Activated CD4-positive, alpha-beta memory T cell treated with anti-CD3 and anti-CD28 coated beads for 36 hours (primary cell): ENCODE measurements around the gene TMEM217. TPM values are rescaled to one million over a fixed set of nuclear protein-coding genes. Genes with fewer than 3 reads are reported as not detected.

ENCODE experiments used
- CTCF ChIA-PET: fragments of 350-600 bp; sonication (Branson Sonifier 250); formaldehyde crosslinking; loops from one replicate; lab custom pipeline; 2021; ENCODE audit warnings: antibody characterized with exemption, inconsistent platforms; lab: Charles Lee
- POLR2A ChIA-PET: fragments of 350-600 bp; sonication (Branson Sonifier 250); formaldehyde crosslinking; loops from one replicate; lab custom pipeline; 2021; ENCODE audit warnings: antibody characterized with exemption; lab: Charles Lee
- DNase-seq: peaks from one replicate; pipeline ENCODE4 v3.0.0-alpha.2; 2020
- H3K27ac Mint-ChIP-seq: one replicate; pipeline ENCODE4 v1.8.0; 2021; ENCODE audit warnings: mixed read lengths
- H3K27me3 Mint-ChIP-seq: one replicate; pipeline ENCODE4 v1.8.0; 2021; ENCODE audit warnings: mixed read lengths
- H3K36me3 Mint-ChIP-seq: one replicate; pipeline ENCODE4 v1.8.0; 2021; ENCODE audit warnings: mixed read lengths
- H3K4me1 Mint-ChIP-seq: one replicate; pipeline ENCODE4 v1.8.0; 2021; ENCODE audit warnings: low read depth, mixed read lengths
- H3K4me3 Mint-ChIP-seq: one replicate; pipeline ENCODE4 v1.8.0; 2021; ENCODE audit warnings: mild to moderate bottlenecking, mixed read lengths
- H3K9me3 Mint-ChIP-seq: one replicate; pipeline ENCODE4 v1.8.0; 2021; ENCODE audit warnings: mixed read lengths
- intact Hi-C: fragments of 100-400 bp; cut with micrococcal nuclease; formaldehyde crosslinking; loops from one replicate; pipeline ENCODE4 v1.15.1; 2023
- total RNA-seq, 2 experiments: library from RNA; stranded (reverse); gene quantifications; one replicate each; pipeline ENCODE4 v1.2.3, GENCODE V29; 2021

TMEM217 gene
- total RNA-seq, 2 experiments from 2014 or later: 2.2 to 3.3 TPM

DNA sequence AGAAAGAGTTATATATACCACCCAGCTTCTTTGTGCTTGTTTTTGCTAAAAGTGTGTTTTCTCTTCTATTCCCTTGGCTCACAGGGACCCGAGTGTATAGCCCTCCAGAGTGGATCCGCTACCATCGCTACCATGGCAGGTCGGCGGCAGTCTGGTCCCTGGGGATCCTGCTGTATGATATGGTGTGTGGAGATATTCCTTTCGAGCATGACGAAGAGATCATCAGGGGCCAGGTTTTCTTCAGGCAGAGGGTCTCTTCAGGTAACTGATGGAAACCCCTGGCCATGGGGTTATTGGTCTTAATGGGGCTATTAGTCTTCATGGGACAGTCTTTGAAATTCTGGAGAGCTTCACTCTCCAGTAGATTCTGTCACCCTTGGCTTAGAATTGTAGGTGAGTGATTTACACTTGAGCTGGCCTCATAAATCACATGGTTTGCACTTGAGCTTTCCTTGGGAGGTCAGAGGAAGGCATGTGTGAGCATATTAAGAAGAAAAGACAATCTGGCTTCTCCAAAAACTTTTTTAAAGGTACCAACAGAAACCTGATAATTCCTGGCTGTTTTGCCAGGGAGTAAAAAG is 84.9 kb downstream of the TMEM217 start:
- Mint-ChIP-seq H3K4me3 (peak overlapping the region; percentile 87), H3K4me1 (peaks cover 62% of the 10 kb centered on the region), H3K9me3 (no peaks in the 10 kb centered on the region), H3K36me3 (peaks cover 60% of the 10 kb centered on the region), H3K27ac (peak overlapping the region; percentile 95), H3K27me3 (no peaks in the 10 kb centered on the region)
- intact Hi-C loops: loop anchor here (1.0 to 10.0 kb wide), 9 partner anchors 10 to 578 kb away; partner anchors contain the start of genes C6orf89 and SRSF3
- no peak for DNase-seq
- POLR2A ChIA-PET: interaction anchor here (0.6 to 9.0 kb wide), 20 partner anchors 9 to 152 kb away, joined by 3 to 166 read pairs (median 8); no protein-coding TSS in a partner anchor
- CTCF ChIA-PET: interaction anchor here (0.9 to 16.6 kb wide), 24 partner anchors 10 to 407 kb away, joined by 3 to 560 read pairs (median 7); partner anchors contain the start of gene C6orf89

GRCh38 chr6:37171970-37172812 is 85.8 kb downstream of the TMEM217 start:
- ChIA-PET POLR2A (interaction anchor here (0.6 to 9.0 kb wide), 15 partner anchors 11 to 151 kb away, joined by 3 to 166 read pairs (median 10); no protein-coding TSS in a partner anchor), CTCF (interaction anchor here (0.7 to 16.6 kb wide), 30 partner anchors 10 to 417 kb away, joined by 3 to 560 read pairs (median 6); partner anchors contain the start of gene C6orf89)
- peaks cover 56% of the 10 kb centered on the region for H3K4me1 Mint-ChIP-seq
- H3K4me3 Mint-ChIP-seq: peak overlapping the region; percentile 87
- no peaks in the 10 kb centered on the region for H3K9me3 Mint-ChIP-seq
- peaks cover 59% of the 10 kb centered on the region for H3K36me3 Mint-ChIP-seq
- peak overlapping the region; percentile 95 for H3K27ac Mint-ChIP-seq
- intact Hi-C loops: loop anchor here (1.0 to 10.0 kb wide), 7 partner anchors 36 to 577 kb away; partner anchors contain the start of genes C6orf89 and SRSF3
- H3K27me3 Mint-ChIP-seq: no peaks in the 10 kb centered on the region
- DNase-seq: peak; percentile 95

DNA sequence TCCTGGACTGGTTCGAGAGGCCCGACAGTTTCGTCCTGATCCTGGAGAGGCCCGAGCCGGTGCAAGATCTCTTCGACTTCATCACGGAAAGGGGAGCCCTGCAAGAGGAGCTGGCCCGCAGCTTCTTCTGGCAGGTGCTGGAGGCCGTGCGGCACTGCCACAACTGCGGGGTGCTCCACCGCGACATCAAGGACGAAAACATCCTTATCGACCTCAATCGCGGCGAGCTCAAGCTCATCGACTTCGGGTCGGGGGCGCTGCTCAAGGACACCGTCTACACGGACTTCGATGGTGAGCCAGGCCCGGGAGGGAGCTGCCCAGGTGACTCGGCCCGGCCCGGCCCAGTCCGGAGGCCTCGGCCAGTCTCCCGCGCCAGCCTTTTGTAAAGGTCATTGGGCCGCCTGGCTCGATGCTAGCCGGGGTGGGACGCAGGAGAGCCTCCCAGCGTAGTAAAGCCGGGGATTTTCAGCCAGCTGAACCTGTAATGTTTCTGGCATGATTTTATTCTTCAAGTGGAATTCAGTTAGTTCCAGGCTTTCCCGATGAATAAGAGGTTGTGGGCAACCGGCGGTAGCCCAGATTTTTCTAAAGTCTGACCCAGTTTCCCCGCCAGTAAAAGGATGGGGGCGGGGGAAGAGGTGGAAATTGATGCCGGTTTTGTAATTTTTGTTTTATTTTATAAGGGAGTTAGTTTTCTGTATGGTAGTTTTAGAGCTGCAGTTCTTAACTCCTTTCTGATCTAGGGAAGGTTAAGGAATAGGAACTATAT is 86.6 kb downstream of the TMEM217 start:
- DNase-seq: peak; percentile 48
- Mint-ChIP-seq H3K36me3 (peaks cover 54% of the 10 kb centered on the region), H3K27ac (peak overlapping the region; percentile 95), H3K9me3 (no peaks in the 10 kb centered on the region), H3K4me1 (peaks cover 49% of the 10 kb centered on the region), H3K4me3 (peak overlapping the region; percentile 87), H3K27me3 (no peaks in the 10 kb centered on the region)
- intact Hi-C loops: loop anchor here (10.0 kb wide), 1 partner anchor 577 kb away; the partner anchor contains the start of gene SRSF3
- POLR2A ChIA-PET: interaction anchor here (0.7 to 9.0 kb wide), 22 partner anchors 10 to 576 kb away, joined by 3 to 166 read pairs (median 5); partner anchors contain the start of genes TBC1D22B and TMEM217
- CTCF ChIA-PET: interaction anchor here (0.7 to 16.6 kb wide), 27 partner anchors 11 to 416 kb away, joined by 3 to 560 read pairs (median 6); partner anchors contain the start of gene MTCH1

DNA sequence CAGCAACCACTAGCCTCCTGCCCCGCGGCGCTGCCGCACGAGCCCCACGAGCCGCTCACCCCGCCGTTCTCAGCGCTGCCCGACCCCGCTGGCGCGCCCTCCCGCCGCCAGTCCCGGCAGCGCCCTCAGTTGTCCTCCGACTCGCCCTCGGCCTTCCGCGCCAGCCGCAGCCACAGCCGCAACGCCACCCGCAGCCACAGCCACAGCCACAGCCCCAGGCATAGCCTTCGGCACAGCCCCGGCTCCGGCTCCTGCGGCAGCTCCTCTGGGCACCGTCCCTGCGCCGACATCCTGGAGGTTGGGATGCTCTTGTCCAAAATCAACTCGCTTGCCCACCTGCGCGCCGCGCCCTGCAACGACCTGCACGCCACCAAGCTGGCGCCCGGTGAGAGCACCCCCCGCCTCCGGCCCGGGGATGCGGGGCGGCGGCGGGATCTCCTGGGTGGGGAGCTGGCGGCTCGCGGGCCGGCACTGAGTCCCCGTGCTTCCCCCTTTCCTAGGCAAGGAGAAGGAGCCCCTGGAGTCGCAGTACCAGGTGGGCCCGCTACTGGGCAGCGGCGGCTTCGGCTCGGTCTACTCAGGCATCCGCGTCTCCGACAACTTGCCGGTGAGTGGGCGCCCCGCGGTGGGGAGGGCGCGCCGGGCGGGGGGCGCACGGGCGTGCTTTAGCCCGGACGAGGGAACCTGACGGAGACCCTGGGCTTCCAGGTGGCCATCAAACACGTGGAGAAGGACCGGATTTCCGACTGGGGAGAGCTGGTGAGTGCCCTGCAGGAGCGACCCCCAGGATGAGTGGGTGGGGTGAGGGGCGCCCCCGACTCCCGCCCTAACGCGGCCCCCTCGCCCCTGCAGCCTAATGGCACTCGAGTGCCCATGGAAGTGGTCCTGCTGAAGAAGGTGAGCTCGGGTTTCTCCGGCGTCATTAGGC is 87.4 kb downstream of the TMEM217 start:
- DNase-seq: peak; percentile 62
- Mint-ChIP-seq H3K27ac (peak overlapping the region; percentile 95), H3K4me3 (peak overlapping the region; percentile 87), H3K27me3 (no peaks in the 10 kb centered on the region), H3K9me3 (no peaks in the 10 kb centered on the region), H3K4me1 (peaks cover 41% of the 10 kb centered on the region), H3K36me3 (peaks cover 47% of the 10 kb centered on the region)
- ChIA-PET POLR2A (interaction anchor here (0.7 to 9.0 kb wide), 22 partner anchors 9 to 575 kb away, joined by 3 to 166 read pairs (median 5); partner anchors contain the start of genes MTCH1, TBC1D22B and TMEM217), CTCF (interaction anchor here (1.0 to 16.6 kb wide), 17 partner anchors 12 to 295 kb away, joined by 3 to 560 read pairs (median 11); partner anchors contain the start of genes MTCH1 and TBC1D22B)
- intact Hi-C loops: loop anchor here (1.0 to 10.0 kb wide), 2 partner anchors 15 to 576 kb away; partner anchors contain the start of gene SRSF3

DNA sequence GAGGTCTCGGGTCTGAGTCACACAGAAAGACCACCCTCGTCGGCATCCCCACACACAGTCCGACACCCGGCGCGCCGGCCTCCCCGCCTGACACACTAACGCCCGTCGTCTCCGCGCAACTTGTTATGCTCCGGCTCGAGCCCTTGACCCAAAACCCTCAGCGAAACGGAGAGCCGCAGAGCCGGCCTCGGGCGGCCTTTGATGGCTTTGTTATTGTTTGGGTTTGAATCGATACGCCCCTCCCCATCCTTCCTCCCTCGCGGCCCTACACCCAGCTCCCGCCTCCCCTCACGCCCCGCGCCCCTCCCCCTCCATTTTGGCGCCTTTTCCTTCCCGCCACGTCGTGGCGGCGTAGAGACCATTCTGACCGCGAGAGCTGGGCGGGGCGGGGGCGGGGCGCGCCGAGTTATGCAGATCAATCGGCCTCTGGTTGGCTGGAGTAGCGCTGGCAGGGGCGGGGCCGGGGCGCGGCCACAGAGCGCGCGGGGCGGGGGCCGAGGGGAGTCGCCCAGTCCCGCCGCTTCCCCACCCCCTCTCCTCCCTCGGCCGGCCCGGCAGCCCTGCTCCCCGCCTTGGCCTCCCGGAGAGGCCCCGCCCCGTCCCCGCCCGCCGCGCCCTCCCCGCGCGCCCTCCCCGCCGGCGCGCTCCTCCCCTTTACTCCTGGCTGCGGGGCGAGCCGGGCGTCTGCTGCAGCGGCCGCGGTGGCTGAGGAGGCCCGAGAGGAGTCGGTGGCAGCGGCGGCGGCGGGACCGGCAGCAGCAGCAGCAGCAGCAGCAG is 88.3 kb downstream of the TMEM217 start, which contains the start of gene PIM1:
Gene PIM1 (plus strand): TSS at position 657 of the 777 bp plus-strand sequence. CDS start 424 bp downstream, outside the sequence.
- peaks cover 32% of the 10 kb centered on the region for H3K4me1 Mint-ChIP-seq
- peaks cover 39% of the 10 kb centered on the region for H3K36me3 Mint-ChIP-seq
- intact Hi-C loops: loop anchor here (1.0 to 10.0 kb wide), 5 partner anchors 14 to 575 kb away; partner anchors contain the start of gene SRSF3
- peak within 1 kb of the TSS; percentile 90 for H3K4me3 Mint-ChIP-seq
- no peaks in the 10 kb centered on the region for H3K9me3 Mint-ChIP-seq
- peak within 1 kb of the TSS; percentile 97 for H3K27ac Mint-ChIP-seq
- H3K27me3 Mint-ChIP-seq: no peaks in the 10 kb centered on the region
- ChIA-PET CTCF (interaction anchor here (1.1 to 16.6 kb wide), 8 partner anchors 12 to 144 kb away, joined by 3 to 560 read pairs (median 24); partner anchors contain the start of gene TBC1D22B), POLR2A (interaction anchor here (0.8 to 9.0 kb wide), 13 partner anchors 9 to 184 kb away, joined by 3 to 166 read pairs (median 5); partner anchors contain the start of gene MTCH1)
- DNase-seq: peak; percentile 100

- POLR2A ChIA-PET: interaction anchor here (0.8 to 9.0 kb wide), 8 partner anchors 8 to 139 kb away, joined by 3 to 166 read pairs (median 4); no protein-coding TSS in a partner anchor
- no peaks in the 10 kb centered on the region for H3K9me3 Mint-ChIP-seq
- intact Hi-C loops: loop anchor here (1.0 kb wide), 3 partner anchors 32 to 91 kb away; no protein-coding TSS in a partner anchor
- H3K27me3 Mint-ChIP-seq: no peaks in the 10 kb centered on the region
- H3K27ac Mint-ChIP-seq: peak overlapping the region; percentile 97
- peaks cover 31% of the 10 kb centered on the region for H3K36me3 Mint-ChIP-seq
- peaks cover 25% of the 10 kb centered on the region for H3K4me1 Mint-ChIP-seq
- CTCF ChIA-PET: interaction anchor here (1.1 to 16.6 kb wide), 6 partner anchors 12 to 143 kb away, joined by 3 to 560 read pairs (median 20); partner anchors contain the start of gene TBC1D22B
- DNase-seq: peak; percentile 76
- H3K4me3 Mint-ChIP-seq: peak overlapping the region; percentile 90
Observed at GRCh38 chr6:37168811-37169495, 89.0 kb downstream of the TMEM217 start.

GRCh38 chr6:37168163-37168758 is 89.7 kb downstream of the TMEM217 start:
- peak overlapping the region; percentile 97 for H3K27ac Mint-ChIP-seq
- intact Hi-C loops: no loop called here
- peaks cover 24% of the 10 kb centered on the region for H3K36me3 Mint-ChIP-seq
- H3K4me1 Mint-ChIP-seq: peaks cover 18% of the 10 kb centered on the region
- DNase-seq: no peak
- CTCF ChIA-PET: interaction anchor here (0.8 to 16.6 kb wide), 5 partner anchors 11 to 143 kb away, joined by 3 to 560 read pairs (median 9); no protein-coding TSS in a partner anchor
- H3K27me3 Mint-ChIP-seq: no peaks in the 10 kb centered on the region
- no peaks in the 10 kb centered on the region for H3K9me3 Mint-ChIP-seq
- peak overlapping the region; percentile 90 for H3K4me3 Mint-ChIP-seq
- POLR2A ChIA-PET: interaction anchor here (1.0 kb wide), 1 partner anchor 66 kb away, joined by 3 read pairs; no protein-coding TSS in a partner anchor

DNA sequence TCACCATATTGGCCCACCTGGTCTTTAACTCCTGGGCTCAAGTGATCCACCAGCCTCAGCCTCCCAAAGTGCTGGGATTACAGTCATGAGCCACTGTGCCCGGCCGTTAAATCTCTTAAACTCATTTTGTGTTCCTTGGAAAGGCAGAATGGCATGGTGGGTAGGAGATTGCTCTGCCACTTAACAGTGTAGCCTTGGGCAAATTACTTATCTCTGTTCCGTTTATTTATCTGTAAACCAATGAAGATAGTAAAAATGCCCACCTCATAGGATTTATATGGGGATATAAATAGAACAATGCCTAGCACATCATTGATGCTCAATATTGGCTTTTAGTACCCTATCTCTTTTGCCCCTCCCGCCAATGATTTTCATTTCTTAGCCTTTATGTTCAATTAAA is 95.2 kb downstream of the TMEM217 start:
- Mint-ChIP-seq H3K36me3 (no peaks in the 10 kb centered on the region), H3K9me3 (no peaks in the 10 kb centered on the region), H3K27ac (no peak overlapping the region), H3K4me1 (peaks cover 7% of the 10 kb centered on the region), H3K27me3 (no peaks in the 10 kb centered on the region), H3K4me3 (no peak overlapping the region)
- intact Hi-C loops: no loop called here
- DNase-seq: no peak
- POLR2A ChIA-PET: interaction anchor here (1.5 kb wide), 1 partner anchor 25 kb away, joined by 3 read pairs; no protein-coding TSS in a partner anchor
- CTCF ChIA-PET: no interaction called here
